ENCODE data around the gene SLC22A7. TPM values are rescaled to one million over a fixed set of nuclear protein-coding genes. Genes with fewer than 3 reads are reported as not detected.

Gene SLC22A7
- total and polyA plus RNA-seq, 9 donors: 0.36 TPM; not detected in 8

DNA sequence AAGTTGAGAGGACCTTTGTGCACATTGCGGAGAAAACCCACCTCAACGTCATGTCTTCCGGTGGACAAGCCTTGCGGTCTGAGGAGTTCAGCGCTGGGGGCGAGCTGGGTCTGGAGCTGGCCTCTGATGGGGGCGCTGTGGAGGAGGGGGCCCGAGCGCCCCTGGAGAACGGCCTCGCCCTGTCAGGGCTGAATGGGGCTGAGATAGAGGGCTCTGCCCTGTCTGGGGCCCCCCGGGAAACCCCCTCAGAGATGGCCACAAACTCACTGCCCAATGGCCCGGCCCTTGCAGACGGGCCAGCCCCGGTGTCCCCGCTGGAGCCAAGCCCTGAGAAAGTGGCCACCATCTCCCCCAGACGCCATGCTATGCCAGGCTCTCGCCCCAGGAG is 14.6 kb upstream of the SLC22A7 start:
- H3K4me1 ChIP-seq (ENCODE audit: insufficient read depth): no peaks in the 10 kb centered on the region
- no peaks in the 10 kb centered on the region for H3K9me3 ChIP-seq
- intact Hi-C loops (cut with DNase I): no loop called here
- 87 to 92% (median 92%) methylated on average over 10 to 18 of the region's 18 CpGs for WGBS, 3 donors
- no peak overlapping the region for H3K27ac ChIP-seq
- H3K36me3 ChIP-seq: no peaks in the 10 kb centered on the region
- no peak for DNase-seq
- no peak overlapping the region for H3K4me3 ChIP-seq
- TF ChIP-seq POLR2A (IDR thresholded peaks at IDR 0.05) (no peak), CTCF (IDR thresholded peaks at IDR 0.05) (no peak), EP300 (IDR thresholded peaks at IDR 0.05) (no peak)
- no peaks in the 10 kb centered on the region for H3K27me3 ChIP-seq

GRCh38 chr6:43283905-43284304 is 14.2 kb upstream of the SLC22A7 start:
- DNase-seq: no peak
- Histone ChIP-seq H3K4me1 (ENCODE audit: insufficient read depth) (no peaks in the 10 kb centered on the region), H3K9me3 (no peaks in the 10 kb centered on the region), H3K36me3 (no peaks in the 10 kb centered on the region), H3K27me3 (no peaks in the 10 kb centered on the region), H3K4me3 (no peak overlapping the region), H3K27ac (no peak overlapping the region)
- WGBS, 3 donors: 86 to 89% (median 87%) methylated on average over 17 to 27 of the region's 27 CpGs
- intact Hi-C loops (cut with DNase I): no loop called here
- TF ChIP-seq EP300 (IDR thresholded peaks at IDR 0.05) (no peak), POLR2A (IDR thresholded peaks at IDR 0.05) (no peak), CTCF (IDR thresholded peaks at IDR 0.05) (no peak)

- Histone ChIP-seq H3K4me3 (no peak overlapping the region), H3K9me3 (no peaks in the 10 kb centered on the region), H3K4me1 (ENCODE audit: insufficient read depth) (no peaks in the 10 kb centered on the region), H3K27me3 (no peaks in the 10 kb centered on the region), H3K27ac (no peak overlapping the region), H3K36me3 (no peaks in the 10 kb centered on the region)
- no peak for DNase-seq
- intact Hi-C loops (cut with DNase I): no loop called here
- TF ChIP-seq POLR2A (IDR thresholded peaks at IDR 0.05) (no peak), EP300 (IDR thresholded peaks at IDR 0.05) (no peak), CTCF (IDR thresholded peaks at IDR 0.05) (no peak)
- 3 to 7% (median 3%) methylated on average over 22 to 83 of the region's 83 CpGs for WGBS, 3 donors
Observed at GRCh38 chr6:43284991-43285781, 12.9 kb upstream of the SLC22A7 start.

DNA sequence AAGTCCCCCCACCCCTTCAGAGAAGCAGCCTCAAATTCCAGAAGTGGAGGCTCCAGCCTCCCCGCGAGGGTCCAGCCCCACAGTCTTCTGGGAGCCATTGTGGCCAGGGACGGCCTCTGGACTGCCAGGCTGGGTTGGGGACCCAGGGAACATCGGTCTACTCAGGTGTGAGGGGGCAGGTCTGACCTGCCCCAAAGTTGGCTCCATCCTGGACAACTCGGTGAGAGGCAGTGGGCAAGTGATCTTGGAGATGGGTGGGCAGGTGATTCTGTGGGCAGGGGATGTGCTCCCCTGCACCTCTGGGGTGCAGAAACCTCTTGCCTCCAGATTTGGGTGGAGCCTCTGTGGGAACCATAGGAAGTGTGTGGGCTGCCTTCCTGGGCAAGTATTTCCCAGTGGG is 12.2 kb upstream of the SLC22A7 start:
- intact Hi-C loops (cut with DNase I): no loop called here
- Histone ChIP-seq H3K9me3 (no peaks in the 10 kb centered on the region), H3K4me1 (ENCODE audit: insufficient read depth) (no peaks in the 10 kb centered on the region), H3K27ac (no peak overlapping the region), H3K36me3 (no peaks in the 10 kb centered on the region), H3K27me3 (no peaks in the 10 kb centered on the region), H3K4me3 (no peak overlapping the region)
- no peak for DNase-seq
- WGBS, 3 donors: 65 to 82% (median 75%) methylated on average over 5 of the region's 5 CpGs
- TF ChIP-seq EP300 (IDR thresholded peaks at IDR 0.05): no peak
- no peak for TF ChIP-seq POLR2A (IDR thresholded peaks at IDR 0.05)
- no peak for TF ChIP-seq CTCF (IDR thresholded peaks at IDR 0.05)
